Fibroblast of skin of left biceps (primary cell): ENCODE measurements around the gene TRAP1.

Source experiments
- DNase-seq, 2 experiments: peaks; one replicate each; pipeline ENCODE4 v3.0.0-alpha.2; 2013; ENCODE audit warnings: low read depth in 2 of 2

The TRAP1 gene

DNA sequence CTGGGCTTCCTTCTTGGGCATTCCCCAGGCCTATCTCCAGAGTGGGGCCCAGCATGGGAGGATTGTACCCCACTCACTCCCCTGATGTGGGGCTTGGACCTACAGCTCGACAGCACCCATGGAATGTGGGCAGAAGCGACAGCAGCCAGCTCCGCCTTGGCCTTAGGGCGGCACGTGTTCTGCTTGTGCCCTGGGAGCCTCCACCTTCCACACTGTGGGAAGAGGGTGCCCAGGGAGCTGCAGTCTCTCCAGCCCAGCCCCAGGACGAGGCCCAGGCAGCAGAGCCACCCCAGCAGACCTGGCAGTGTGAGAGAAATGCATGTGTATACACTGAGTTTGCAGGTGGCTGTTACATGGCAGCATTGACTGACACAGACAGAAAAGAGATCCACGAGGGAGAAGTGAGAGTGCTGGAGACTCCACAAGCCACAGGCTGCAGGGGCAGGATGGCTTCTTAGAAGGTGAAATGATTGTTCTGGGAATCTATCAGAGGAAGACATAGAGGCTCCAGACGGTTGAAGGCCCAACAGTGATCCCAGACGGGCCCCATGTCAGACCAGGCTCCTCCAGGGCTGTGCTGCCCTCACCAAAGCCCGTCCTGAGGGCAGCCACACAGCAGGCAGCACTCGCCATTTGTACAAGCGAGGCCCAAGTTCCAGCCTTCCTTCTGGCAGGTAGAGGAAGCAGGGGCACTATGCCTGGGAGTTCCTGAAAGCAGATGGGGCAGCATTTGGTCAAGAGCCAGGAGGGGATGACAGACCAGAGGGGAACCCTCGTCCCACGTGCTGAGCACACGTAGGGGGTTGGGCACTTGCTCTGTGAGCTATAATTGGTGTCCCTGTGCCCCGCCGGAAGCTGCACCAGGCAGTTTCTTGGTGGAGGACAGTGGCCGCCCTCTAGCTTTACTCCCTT lies 65.6 kb downstream of the TRAP1 start:
- no peak for DNase-seq

DNA sequence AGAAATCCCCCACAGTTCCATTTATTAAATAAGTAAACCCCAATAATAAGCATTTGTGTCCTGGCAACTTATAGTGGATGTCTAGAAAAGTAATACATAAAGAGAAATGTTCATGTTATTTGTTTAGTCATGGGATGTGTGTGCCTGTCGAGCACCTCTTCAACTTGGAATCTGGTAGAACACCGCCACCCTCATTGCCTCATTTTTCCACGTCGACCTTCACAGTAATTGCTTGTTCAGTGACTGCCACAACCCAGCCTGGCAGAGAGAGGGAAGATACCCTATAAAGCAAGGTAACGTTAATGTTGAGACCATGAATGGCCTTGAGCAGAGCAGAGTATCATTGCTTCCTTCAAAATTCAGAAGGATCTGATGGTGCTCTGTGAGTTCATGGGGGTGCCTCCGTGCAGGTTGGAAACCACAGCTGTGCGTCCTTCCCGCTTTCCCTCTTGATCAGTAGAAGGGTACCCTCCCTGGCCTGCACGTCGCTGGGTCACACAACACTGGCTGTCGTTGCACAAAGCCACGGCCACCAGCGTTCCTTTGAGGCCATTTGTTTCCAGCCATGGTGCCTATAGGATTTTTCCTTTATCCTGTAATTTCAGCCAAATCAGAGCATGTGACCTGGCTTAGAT lies 66.6 kb downstream of the TRAP1 start:
- no peak for DNase-seq

DNA sequence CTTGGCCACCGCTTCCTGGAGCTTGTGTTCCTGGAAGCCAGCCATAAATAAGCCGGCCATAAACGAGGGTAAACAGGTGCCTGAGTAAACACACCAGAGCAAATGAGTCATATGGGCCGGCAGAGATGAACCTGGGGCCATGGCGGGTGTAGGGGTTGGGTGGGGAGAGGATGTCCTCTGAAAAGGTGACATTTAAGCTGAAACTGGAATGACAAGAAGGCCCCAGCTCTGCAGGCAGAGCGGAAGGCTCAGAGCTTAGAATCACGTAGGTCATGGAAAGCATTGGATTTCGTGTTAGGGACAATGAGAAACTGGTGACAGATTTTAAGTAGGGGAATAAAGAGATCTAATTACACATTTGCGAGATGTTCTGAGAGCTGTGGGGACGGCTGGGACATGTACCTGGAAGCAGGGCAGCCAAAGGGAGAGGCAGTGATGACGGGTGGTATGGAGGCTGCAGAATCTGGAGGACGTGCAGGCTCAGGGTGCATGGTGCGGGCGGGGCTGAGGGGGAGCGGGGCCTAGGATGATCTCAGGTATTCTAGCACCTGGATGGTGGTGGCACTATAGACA lies 70.9 kb downstream of the TRAP1 start:
- no peak for DNase-seq

DNA sequence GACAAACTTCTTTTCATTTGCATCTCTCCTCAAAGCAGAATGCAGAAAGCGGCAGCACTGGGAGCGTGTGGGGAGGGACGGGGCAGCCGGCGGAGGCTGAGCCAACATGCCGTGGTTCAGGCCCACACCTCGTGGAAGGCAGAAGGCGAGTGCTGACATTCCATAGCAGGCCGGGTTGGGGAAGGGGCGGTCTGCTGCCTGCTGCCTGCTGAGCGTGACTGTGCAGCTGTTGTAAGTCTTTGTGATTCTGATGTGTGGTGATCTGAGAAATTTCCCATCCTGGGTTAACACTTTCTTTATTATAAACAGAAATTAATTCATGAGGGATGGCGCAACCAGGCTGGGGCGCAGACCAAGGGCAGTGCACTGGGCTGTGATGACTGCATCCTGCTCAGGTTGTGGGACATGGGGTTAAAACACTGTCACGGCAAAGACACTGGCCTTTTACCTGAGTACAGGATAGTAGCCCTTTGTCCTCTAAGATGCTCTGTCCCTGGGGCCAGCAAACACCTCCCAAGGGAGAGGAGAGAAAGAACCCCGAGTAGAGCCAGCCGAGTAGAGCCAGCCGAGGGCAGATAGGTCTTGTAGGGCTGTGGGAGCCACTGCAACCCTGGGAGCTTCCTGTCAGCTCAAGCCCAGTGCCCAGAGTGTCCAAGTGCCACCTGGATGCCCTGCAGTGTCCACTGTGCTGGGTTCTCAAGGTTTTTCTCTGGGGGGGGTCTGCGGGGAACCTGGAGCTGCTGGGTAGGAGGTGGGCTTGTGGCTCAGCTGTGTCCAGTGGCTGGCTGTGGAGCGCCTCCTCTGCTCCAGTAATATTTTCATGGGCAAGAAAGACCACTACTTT lies 71.6 kb downstream of the TRAP1 start:
- DNase-seq = peak; percentile 15 to 26

DNA sequence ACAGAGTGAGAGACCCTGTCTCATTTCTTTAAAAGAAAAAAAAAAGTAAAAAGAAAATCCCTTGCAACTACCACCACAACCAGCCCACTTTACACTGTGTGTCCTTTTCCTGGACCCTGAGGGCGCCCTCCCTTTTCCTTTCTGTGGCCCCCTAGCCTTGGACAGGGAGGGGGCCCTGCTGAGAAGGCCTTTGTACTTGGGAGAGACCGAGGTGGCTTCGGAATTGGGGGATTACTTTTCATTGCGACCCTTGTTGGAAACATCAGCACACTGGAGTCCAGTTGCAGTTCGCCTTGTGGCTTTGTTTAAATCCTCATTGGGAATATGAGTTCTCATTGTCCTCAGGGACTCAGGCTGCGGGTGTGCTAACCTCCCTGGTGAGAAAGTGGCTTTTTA lies 72.2 kb downstream of the TRAP1 start:
- DNase-seq = no peak

DNA sequence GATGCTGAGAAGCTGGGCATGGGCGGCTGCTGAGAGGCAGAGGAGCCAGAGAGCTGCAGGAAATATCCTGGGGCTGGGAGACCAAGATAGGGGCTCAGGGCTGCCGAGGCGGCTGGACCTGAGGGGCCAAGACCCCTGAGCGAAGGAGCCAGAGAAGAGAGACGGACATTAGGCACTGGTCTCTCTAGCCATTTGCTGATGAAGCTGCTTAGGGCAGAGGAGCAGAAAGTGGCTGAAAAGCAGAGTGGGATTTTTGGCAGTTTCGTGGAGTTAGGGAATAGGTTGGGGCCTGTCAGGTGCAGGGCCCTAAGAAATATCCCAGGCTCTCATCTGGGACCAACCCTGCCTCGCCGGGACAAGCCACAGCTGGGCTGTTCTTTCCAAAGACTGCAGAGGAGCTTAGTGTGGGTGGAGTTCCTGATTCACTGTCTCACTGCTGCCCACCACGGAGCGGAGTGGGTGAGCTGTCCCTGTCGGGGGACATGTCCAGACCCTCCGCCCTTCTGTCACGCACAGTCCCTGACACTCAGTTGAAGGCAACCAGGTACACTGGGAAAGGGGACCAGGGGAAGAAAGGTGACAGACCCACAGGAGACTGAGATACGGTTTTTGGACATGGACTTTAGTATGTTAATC lies 74.1 kb downstream of the TRAP1 start:
- no peak for DNase-seq

DNA sequence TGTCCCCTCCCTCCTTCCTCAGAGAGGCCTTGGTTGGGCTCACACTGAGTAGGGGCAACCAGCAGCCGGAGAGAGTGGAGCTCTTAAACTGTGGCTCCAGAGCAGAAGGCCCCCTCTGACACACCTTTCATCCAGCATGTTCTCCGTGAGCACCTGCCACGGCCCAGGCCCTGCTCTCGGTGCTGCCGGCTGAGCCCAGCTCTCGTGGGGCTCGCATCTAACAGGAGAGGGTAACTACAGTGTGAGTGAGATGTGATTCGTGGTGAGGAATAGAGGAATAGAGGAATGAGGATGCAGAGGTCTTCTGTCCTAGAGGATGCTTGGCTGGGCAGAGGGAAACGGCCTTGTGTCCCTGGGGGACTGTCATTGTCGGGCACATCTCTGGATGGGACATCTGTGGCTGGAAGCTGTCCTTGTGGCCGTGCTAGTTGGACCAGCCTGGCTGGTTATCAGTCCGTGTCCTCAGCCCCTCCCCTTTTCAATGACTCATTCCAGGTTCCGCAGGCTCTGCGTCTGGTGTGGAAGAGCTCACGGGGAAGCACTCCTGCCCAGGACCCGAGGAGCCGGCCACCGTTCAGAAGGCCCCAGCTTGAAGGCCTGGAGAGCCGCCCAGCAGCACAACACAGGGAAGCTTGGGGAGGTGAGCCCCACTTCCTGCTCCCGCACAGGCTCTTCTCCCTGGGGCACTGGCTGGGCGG lies 74.8 kb downstream of the TRAP1 start:
- DNase-seq = no peak

DNA sequence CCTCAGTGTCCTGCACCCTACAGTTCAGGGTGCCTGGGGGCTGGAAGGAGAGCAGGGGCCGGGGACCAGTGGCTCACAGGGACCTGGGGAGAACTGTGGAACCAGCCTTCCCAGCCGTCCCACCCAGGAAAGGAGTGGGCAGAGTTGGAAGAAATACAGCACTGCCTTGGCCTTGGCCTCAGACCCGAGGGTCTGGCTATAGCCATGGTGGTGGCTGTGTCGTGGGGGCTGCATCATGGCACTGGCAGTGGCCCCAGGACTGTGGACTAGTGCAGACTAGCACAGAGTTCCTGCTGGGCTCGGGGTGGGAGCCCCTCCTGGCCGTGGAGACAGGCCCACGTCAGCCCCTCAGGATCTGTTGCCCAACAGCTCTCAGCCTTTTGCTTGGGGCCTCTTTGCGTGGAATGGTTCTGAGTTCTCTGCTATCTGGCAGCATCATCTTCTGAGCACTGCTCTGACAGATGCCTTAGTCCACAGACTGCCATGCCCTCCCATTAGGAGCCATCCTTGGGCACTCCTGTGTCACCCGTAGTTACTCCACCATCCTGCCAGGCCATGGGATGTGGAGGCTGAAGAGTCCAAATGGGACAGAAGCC lies 75.4 kb downstream of the TRAP1 start:
- no peak for DNase-seq

DNA sequence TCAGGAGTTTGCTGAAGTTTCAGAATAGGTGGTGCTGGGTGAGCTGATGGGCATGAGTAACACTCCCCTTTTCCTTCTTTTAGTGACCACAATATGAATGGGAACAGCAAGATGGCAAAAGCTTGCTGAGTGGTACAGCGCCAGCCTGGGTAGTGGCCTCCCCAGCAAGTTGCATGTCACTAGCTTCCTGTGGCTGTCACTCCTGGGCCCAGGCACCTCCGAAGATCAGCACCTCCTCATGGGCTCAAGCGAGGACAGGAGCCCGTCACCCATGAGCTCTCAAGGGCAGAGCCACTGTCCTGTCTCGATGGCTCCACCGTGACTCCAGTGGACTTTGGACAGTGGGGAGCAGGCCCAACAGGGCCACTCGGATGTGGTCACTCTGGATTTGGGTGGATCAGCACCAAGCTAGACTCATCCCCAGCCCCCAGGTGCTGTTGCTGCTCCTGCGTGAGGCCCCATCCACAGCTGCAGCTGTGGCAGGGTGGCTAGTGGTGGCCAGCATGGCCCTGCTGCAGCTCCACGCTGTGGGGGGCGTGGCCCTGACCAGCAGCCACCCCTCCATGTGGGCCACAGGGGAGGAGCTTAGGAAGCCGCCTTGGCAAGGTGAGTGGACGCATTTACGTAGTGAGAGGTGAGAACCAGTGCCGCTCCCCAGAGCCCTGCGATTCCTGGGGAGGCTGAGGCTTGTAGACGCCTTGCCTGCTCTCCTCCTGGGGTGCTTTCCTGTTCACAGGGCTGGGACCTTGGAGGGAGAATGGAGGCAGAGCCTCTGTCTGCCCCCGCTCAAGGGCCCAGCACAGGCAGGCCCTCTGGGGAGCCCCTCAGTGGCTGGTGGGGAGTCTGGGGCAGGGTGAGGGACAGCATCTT lies 76.5 kb downstream of the TRAP1 start:
- no peak for DNase-seq

DNA sequence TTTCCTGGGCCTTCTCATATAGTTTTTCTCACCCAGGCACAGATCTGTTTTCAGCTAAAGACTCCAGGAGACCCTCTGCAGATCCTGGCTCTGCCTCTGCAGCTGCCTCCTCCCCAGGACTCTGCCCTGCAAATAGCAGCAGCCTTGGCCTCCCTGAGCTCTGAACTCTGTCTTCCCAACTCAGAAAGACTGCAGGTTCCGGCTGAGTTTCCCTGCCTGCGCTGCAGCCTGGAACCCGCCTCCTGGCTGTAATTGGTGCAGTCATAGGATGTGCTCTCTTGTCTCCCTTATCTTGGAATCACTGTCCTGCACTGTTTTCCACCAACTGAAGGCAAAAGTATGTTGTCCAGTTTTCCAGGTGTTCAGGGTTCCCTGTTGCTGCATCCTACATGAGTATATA lies 77.1 kb downstream of the TRAP1 start:
- DNase-seq = no peak

DNA sequence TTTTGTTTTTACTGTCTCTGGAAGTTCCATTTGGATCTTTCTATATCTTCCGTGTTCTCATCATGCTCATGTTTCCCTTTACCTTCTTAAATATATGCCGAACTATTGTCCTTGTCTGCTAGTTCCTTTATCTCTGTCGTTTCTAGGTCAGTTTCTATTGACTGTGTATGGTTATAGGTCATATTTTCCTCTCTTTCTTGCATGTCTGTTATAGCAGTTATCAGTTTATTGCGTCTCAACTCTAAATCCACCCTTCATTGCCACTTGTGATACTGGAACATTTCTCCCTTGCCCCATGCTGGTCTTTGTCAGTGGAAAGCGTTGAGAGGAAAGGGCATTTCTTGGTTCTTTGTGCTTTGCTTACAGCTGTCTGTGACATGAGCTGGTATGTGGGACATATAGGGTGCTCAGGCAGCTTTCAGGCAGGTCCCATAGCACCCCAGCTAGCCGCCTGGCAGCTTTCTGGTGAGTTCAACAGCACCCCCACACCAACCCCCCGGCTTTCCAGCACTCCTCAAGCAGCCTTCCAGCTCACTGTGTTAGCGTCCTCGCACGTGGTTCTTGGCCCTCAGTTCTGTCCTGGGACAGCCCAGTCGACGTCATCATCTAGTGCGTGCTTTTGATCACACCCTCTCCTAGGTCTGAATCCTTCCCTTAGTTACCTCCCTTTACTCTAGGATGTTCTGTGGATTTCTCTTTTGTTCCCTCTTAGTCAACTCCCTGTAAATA lies 78.2 kb downstream of the TRAP1 start:
- DNase-seq = no peak

DNA sequence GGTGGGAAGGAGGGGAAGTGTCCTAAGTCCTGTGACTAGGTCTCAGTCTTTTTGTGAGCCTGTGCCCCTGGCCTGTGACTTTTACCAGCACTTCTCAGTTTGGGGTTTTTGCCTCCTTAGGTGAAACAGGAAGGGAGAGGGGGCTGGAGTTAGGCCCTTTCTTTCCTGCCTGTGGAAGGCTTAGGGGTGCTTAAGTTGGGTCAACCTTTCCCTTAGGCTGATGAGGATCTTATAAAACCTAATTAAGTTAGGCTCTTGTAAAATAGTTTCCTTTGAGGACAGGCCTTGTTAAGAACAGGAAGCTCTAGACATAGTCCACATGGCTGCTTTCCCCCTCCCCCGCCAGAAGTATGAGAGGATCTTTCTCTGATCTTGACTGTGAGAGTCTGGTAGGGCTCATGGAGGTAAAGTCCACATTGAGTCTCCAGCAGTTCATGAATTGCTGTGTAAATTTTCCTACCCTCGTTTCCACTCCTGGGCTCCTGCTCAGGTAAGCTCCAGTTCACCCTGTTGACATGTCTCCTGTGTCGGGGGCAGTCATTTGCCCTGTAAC lies 79.9 kb downstream of the TRAP1 start:
- no peak for DNase-seq

DNA sequence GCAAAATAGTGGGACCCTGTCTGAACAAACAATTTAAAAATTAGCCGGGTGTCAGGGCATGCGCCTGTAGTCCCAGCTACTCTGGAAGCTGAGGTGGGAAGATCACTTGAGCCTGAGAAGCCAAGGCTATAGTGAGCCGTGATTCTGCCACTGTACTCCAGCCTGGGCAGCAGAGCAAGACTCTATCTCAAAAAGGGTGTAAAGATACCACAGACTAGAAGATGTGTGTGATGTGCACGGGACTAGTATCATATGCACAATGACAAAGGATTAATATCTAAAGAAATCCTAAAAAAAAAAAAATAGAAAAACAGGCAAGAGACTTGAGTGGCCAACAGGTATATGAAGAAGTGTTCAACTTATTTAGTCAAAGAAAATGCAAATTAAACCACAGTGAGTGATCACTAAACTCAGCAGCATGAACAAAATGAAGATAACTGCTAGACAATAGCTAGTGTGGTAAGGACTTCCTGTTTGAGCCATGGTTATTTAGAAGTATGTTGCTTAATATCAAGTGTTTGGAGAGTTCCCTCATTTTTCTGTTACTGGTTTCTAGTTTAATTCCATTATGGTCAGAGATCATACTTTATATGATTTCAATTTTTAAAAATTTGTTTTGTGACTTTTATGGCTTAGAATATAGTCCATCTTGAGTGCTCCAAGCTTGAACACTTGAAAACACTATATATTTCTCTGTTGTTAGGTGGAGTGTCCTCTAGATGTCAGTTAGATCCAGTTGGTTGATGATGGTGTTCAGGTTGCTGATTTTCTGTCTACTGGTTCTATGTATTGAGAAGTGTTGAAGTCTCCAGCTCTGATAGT lies 91.2 kb downstream of the TRAP1 start:
- no peak for DNase-seq

DNA sequence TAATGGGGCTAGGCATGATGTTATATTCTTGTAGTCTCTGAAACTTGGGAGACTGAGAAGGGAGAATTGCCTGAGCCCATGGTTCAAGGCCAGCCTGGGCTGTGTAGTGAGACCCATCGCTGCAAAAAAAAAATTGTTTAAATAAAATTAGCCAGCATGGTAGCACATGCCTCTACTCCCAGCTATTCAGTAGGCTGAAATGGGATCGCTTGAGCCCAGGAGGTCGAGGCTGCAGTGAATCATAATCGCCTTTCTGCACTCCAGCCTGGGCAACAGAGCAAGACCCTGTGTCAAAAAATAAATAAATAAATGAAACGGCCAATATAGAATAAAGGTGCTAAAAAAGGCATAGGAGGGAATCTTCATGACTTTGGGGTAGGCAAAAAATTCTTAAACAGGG lies 92.0 kb downstream of the TRAP1 start:
- DNase-seq = no peak

DNA sequence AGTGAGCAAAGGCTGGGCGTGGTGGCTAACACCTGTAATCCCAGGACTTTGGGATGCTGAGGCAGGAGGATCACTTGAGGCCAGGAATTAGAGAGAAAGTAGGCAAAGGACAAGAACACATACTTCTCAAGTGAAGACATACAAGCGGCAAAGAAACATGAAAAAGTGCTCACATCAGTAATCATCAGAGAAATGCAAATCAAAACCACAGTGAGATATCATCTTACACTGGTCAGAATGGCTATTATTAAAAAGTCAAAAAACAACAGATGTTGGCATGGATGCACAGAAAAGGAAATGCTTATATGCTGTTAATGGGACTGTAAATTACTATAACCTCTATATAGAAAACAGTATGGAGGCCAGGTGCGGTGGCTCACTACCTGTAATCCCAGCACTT lies 93.7 kb downstream of the TRAP1 start:
- DNase-seq = no peak

DNA sequence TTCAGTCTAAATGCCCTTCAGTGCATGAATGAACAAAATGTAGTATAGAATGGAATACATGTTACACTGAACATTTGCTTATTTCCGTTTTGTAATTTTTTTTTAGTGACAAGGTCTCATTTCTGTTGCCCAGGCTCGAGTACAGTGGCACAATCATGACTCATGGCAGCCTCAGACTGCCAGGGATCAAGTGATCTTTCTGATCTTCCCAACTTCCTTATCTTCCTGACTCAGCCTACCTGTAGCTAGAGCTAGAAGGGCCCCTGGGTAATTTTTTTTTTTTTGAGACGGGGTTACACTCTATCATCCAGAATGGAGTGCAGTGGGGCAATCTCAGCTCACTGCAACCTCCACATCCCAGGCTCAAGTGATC lies 98.6 kb downstream of the TRAP1 start:
- no peak for DNase-seq

DNA sequence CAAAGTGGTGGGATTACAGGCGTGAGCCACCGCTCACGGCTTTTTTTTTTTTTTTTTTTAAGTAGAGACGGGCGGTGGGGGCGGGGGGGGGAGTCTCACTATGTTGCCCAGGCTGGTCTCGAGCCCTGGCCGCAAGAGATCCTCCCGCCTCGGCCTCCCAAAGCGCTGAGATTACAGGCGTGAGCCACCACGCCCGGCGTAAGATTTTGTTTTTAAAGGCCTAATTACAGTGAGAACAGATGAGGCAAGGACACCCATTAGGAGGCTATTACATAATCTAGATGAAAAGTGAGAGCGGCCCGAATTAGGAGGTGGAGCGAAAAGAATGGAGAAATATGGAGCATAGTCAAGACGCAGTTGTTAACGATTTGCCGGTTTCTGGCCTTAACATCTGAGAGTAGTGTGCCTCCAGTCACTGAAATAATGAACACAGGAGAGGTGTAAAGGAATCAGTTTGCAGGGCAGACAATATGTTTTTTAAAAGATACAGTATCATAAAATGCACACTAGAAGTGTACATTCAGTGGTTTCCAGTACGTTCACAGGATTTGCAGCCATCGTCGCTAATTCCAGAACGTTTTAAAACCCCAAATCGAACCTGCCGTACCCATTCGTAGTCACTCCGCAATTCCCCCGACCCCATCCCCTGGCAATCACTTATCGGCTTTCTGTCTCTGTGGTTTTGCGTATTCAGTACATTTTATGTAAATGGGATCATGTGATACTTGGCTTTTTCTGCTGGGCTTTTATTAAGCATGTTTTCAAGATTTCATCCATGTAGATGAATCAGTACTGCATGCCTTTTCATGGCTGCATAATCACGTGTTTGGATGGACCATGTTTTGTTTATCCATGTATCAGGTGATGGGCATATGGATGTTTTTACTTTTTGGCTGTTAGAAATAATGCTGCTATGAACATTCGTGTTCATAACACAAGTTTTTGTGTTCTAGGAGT lies 104.5 kb downstream of the TRAP1 start:
- no peak for DNase-seq
